Testis (tissue), 3 donors: ENCODE measurements around the gene TOR1AIP2. TPM values are rescaled to one million over a fixed set of nuclear protein-coding genes. Genes with fewer than 3 reads are reported as not detected.

Source experiments
- DNase-seq: peaks from one replicate; pipeline ENCODE4 v3.0.0-alpha.2; 2019
- H3K27ac ChIP-seq, 2 donors: fragments of 200-600 bp; sonication (generic); one replicate each; pipeline ENCODE4 v1.5.1; 2019
- H3K27me3 ChIP-seq: fragments of 200-600 bp; sonication (generic); one replicate; pipeline ENCODE4 v1.5.1; 2019
- H3K36me3 ChIP-seq: fragments of 200-600 bp; sonication (generic); one replicate; pipeline ENCODE4 v1.5.1; 2017; ENCODE audit warnings: low read depth; ENCODE audit errors: missing control alignments
- H3K4me1 ChIP-seq: fragments of 200-600 bp; sonication (generic); one replicate; pipeline ENCODE4 v1.5.1; 2019
- H3K4me3 ChIP-seq, 2 donors: fragments of 200-600 bp; sonication (generic); one replicate each; pipeline ENCODE4 v1.5.1; 2017 to 2019
- H3K9me3 ChIP-seq: fragments of 200-600 bp; sonication (generic); one replicate; pipeline ENCODE4 v1.5.1; 2017
- POLR2A ChIP-seq: fragments of 450-650 bp; IDR thresholded peaks from one replicate; pipeline ENCODE4 v1.6.1; 2017; ENCODE audit warnings: antibody characterized with exemption, mild to moderate bottlenecking, moderate library complexity
- WGBS, 2 donors: methylation state at CpG; one replicate each; pipeline ENCODE4 v1.1.5; 2018; 5-methylcytosine and 5-hydroxymethylcytosine counted together
- intact Hi-C: fragments of 100-400 bp; cut with DNase I; formaldehyde crosslinking; loops from one replicate; pipeline ENCODE4 v1.15.1; 2023; ENCODE audit warnings: low total_unique reads
- polyA plus RNA-seq: library from polyadenylated mRNA; stranded (reverse); fragments of 350-450 nt; fragmentation: Illumina TruSeq; extraction: RNeasy Lipid Tissue Mini Kit (QIAGEN cat#74804); gene quantifications from one replicate; pipeline ENCODE4 v1.2.3, GENCODE V29; 2014; ENCODE audit warnings: low read depth, low replicate concordance; ENCODE audit not compliant: insufficient read depth
- total RNA-seq, 2 donors: library from RNA; depleted of rRNA; stranded (reverse); fragments of >200 nt; gene quantifications; one replicate each; pipeline ENCODE4 v1.2.3, GENCODE V29; 2016
- TF ChIP-seq, protein P1 (sequence below), 3 experiments: fragments of 450-650 bp in 2 of 3; fragments of 200-600 bp in 1 of 3; sonication (generic) in 1 of 3; IDR thresholded peaks; one replicate each; pipeline ENCODE4 v1.5.1; 2016 to 2019; ENCODE audit warnings: antibody characterized with exemption in 3 of 3, mild to moderate bottlenecking in 2 of 3, moderate library complexity in 1 of 3

Gene TOR1AIP2
- total and polyA plus RNA-seq, 3 donors from 2014 or later, result 25.9 to 90.4 (median 71.5) TPM

DNA sequence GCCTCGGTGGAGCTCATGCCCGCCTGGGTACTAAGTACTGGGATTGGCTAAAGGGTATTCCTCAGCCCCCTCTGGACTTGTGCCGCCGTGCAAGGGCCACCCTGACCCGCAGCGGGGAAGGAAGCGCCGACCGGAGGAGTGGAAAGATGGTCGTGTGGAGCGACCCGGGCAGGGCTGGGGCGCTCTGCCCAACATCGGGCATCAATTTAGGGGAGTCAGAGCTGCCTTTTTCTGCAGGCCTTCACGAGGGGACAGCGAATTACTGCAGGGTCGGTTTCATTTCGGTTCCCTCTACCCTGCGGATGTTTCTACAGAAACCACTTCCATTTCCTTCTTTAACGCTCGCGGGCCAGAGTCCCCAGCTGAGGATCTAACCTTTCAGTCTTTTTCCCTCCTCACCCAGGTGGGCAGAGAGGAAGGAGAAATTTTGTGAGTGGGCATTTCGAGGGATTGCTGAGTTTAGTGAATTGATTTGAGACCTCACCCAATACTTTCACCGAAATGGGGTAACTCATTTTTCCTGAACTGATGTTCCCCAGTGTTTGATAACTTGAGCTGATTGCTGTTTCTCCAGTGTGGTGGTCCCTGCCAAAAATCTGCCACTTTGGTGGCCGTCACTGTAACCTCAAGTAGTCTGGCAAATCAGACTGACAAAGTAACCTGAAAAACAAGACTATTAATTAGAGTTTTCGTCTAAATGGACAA is 5.6 kb upstream of the TOR1AIP2 start:
- no peaks in the 10 kb centered on the region for H3K36me3 ChIP-seq
- H3K9me3 ChIP-seq, result no peaks in the 10 kb centered on the region
- H3K4me1 ChIP-seq, result peaks cover 7% of the 10 kb centered on the region
- TF ChIP-seq, protein P1, sequence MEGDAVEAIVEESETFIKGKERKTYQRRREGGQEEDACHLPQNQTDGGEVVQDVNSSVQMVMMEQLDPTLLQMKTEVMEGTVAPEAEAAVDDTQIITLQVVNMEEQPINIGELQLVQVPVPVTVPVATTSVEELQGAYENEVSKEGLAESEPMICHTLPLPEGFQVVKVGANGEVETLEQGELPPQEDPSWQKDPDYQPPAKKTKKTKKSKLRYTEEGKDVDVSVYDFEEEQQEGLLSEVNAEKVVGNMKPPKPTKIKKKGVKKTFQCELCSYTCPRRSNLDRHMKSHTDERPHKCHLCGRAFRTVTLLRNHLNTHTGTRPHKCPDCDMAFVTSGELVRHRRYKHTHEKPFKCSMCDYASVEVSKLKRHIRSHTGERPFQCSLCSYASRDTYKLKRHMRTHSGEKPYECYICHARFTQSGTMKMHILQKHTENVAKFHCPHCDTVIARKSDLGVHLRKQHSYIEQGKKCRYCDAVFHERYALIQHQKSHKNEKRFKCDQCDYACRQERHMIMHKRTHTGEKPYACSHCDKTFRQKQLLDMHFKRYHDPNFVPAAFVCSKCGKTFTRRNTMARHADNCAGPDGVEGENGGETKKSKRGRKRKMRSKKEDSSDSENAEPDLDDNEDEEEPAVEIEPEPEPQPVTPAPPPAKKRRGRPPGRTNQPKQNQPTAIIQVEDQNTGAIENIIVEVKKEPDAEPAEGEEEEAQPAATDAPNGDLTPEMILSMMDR (IDR thresholded peaks at IDR 0.05), result no peak
- TF ChIP-seq POLR2A, result no peak
- DNase-seq, result no peak
- intact Hi-C loops, result loop anchor here (10.0 kb wide), 1 partner anchor 72 kb away; the partner anchor contains the start of gene CEP350
- no peaks in the 10 kb centered on the region for H3K27me3 ChIP-seq
- peak overlapping the region; percentile 81 to 88 for H3K4me3 ChIP-seq
- 1 to 3% methylated on average over 14 to 26 of the region's 26 CpGs for WGBS, 2 donors
- H3K27ac ChIP-seq, result peak overlapping the region; percentile 95 to 98

- 0% methylated on average over 6 to 63 of the region's 72 CpGs for WGBS, 2 donors
- Histone ChIP-seq H3K4me3 (peak within 1 kb of the TSS; percentile 81 to 88), H3K9me3 (no peaks in the 10 kb centered on the region), H3K27me3 (no peaks in the 10 kb centered on the region), H3K36me3 (no peaks in the 10 kb centered on the region), H3K27ac (peak within 1 kb of the TSS; percentile 95 to 98), H3K4me1 (peaks cover 7% of the 10 kb centered on the region)
- TF ChIP-seq POLR2A, result peak; percentile 54
- TF ChIP-seq, protein P1 (IDR thresholded peaks at IDR 0.05), result peak; percentile 36 to 80 (median 79)
- peak; percentile 96 for DNase-seq
- intact Hi-C loops, result loop anchor here (10.0 kb wide), 1 partner anchor 72 kb away; the partner anchor contains the start of gene CEP350
Observed at GRCh38 chr1:179882253-179883039, 4.8 kb upstream of the TOR1AIP2 start, which contains the start of gene TOR1AIP1. TOR1AIP1 (plus strand) TSS chr1:179882285; CDS start chr1:179882503, 218 bp downstream.

DNA sequence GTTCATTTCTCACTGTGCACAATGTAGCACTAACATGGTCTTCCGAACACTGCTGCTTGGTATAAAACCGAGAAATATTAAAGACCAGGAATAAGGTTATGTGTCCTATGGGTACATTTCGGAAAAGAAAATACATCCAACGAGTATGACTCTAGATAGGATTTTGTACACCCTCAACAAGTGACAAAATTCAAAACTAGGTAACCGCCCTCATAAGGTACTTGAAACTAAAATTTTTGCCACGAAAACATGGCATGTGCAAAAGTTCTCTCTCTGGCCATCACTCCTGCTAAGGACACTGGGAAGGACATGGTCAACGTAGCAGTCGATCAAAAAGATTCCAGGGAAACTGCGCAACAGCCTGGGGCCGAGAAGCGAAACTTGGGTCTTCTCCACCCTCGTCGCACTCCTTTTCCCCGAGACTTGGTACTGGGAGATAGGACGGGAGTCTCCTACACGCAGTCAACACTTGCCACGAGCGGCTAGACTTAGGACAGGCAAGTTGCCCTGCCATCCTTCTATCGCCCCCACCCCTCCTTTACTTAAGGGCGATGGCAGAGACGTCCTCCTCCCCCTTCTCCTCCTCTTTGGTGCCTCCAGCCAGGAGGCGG is 4.1 kb upstream of the TOR1AIP2 start:
- Histone ChIP-seq H3K4me3 (peak overlapping the region; percentile 81 to 88), H3K36me3 (no peaks in the 10 kb centered on the region), H3K27ac (peak overlapping the region; percentile 95 to 98), H3K9me3 (no peaks in the 10 kb centered on the region), H3K4me1 (peaks cover 8% of the 10 kb centered on the region), H3K27me3 (no peaks in the 10 kb centered on the region)
- intact Hi-C loops, result loop anchor here (10.0 kb wide), 1 partner anchor 73 kb away; the partner anchor contains the start of gene CEP350
- TF ChIP-seq POLR2A, result no peak
- TF ChIP-seq, protein P1 (IDR thresholded peaks at IDR 0.05), result no peak
- 0 to 1% methylated on average over 20 to 22 of the region's 22 CpGs for WGBS, 2 donors
- peak; percentile 93 for DNase-seq

GRCh38 chr1:179879797-179880196 is 2.2 kb upstream of the TOR1AIP2 start:
- Histone ChIP-seq H3K36me3 (no peaks in the 10 kb centered on the region), H3K27me3 (no peaks in the 10 kb centered on the region), H3K9me3 (no peaks in the 10 kb centered on the region), H3K4me1 (peaks cover 25% of the 10 kb centered on the region), H3K27ac (no peak overlapping the region), H3K4me3 (no peak overlapping the region)
- no peak for DNase-seq
- TF ChIP-seq POLR2A, result no peak
- TF ChIP-seq, protein P1 (IDR thresholded peaks at IDR 0.05), result no peak
- 70% methylated on average over 2 of the region's 2 CpGs for WGBS, 2 donors
- intact Hi-C loops, result loop anchor here (10.0 kb wide), 1 partner anchor 75 kb away; the partner anchor contains the start of gene CEP350
